IMR-90 (cell line): ENCODE results near the gene PARP16. TPM values are rescaled to one million over a fixed set of nuclear protein-coding genes. Genes with fewer than 3 reads are reported as not detected.

ENCODE experiments used
- ATAC-seq: fragments of 200-7000 bp; cut with Tn5 transposase; 2 replicates; pipeline ENCODE4 v1.9.1; 2020; ENCODE audit warnings: low read depth, mild to moderate bottlenecking, moderate library complexity
- BruUV-seq: library from RNA; stranded (reverse); fragments of 400-500 nt; replicated peaks from 2 replicates; lab custom pipeline; 2021; lab: Mats Ljungman, UMichigan
- CTCF ChIA-PET: fragments of 300-600 bp; formaldehyde crosslinking; extraction: SDS; loops from one replicate; lab custom pipeline; 2021; ENCODE audit warnings: antibody characterized with exemption; lab: Yijun Ruan, JAX
- POLR2A ChIA-PET: fragments of 300-600 bp; sonication (Branson Sonifier 250); formaldehyde crosslinking; loops from one replicate; lab custom pipeline; 2022; ENCODE audit warnings: antibody characterized with exemption; ENCODE audit not compliant: unreplicated experiment; lab: Charles Lee
- DNase-seq: peaks from one replicate; pipeline ENCODE4 v3.0.0; 2013
- H2AFZ ChIP-seq: replicated peaks from 2 replicates; pipeline ENCODE3; 2013; ENCODE audit warnings: low read length, mild to moderate bottlenecking; ENCODE audit not compliant: poor library complexity
- H2AK5ac ChIP-seq: 2 replicates; pipeline ENCODE4 v1.6.1; 2013; ENCODE audit warnings: low read depth, low read length, inconsistent platforms
- H2AK9ac ChIP-seq: replicated peaks from 2 replicates; pipeline ENCODE3; 2013; ENCODE audit warnings: mild to moderate bottlenecking, low read depth, low read length, moderate library complexity; ENCODE audit not compliant: poor library complexity
- H2BK120ac ChIP-seq: 2 replicates; pipeline ENCODE4 v1.6.1; 2013; ENCODE audit warnings: low read depth, low read length, inconsistent platforms
- H2BK15ac ChIP-seq: 3 replicates; pipeline ENCODE4 v1.6.1; 2013; ENCODE audit warnings: low read depth, low read length, inconsistent platforms
- H2BK20ac ChIP-seq: 2 replicates; pipeline ENCODE4 v1.6.1; 2013; ENCODE audit warnings: low read depth, mild to moderate bottlenecking, inconsistent platforms, low read length, moderate library complexity
- H2BK5ac ChIP-seq: 2 replicates; pipeline ENCODE4 v1.6.1; 2013; ENCODE audit warnings: mild to moderate bottlenecking, low read depth, low read length, inconsistent platforms; ENCODE audit not compliant: poor library complexity, severe bottlenecking
- H3K14ac ChIP-seq: replicated peaks from 2 replicates; pipeline ENCODE4 v1.6.1; 2013; ENCODE audit warnings: low read depth, low read length, inconsistent platforms
- H3K18ac ChIP-seq: 2 replicates; pipeline ENCODE4 v1.6.1; 2013; ENCODE audit warnings: low read depth, low read length, control low read depth
- H3K23ac ChIP-seq: 2 replicates; pipeline ENCODE4 v1.6.1; 2013; ENCODE audit warnings: low read depth, low read length, inconsistent platforms
- H3K27ac ChIP-seq: 2 replicates; pipeline ENCODE4 v1.5.1; 2013; ENCODE audit warnings: mild to moderate bottlenecking, control low read depth, low read length; ENCODE audit not compliant: insufficient read depth
- H3K27me3 ChIP-seq: 2 replicates; pipeline ENCODE4 v1.6.1; 2013; ENCODE audit warnings: low read length; ENCODE audit not compliant: control insufficient read depth, insufficient read depth
- H3K36me3 ChIP-seq: 2 replicates; pipeline ENCODE4 v1.6.1; 2013; ENCODE audit warnings: low read length, mixed read lengths; ENCODE audit not compliant: control insufficient read depth, insufficient read depth
- H3K4ac ChIP-seq: 2 replicates; pipeline ENCODE4 v1.6.1; 2013; ENCODE audit warnings: low read depth, low read length, inconsistent platforms
- H3K4me1 ChIP-seq: 2 replicates; pipeline ENCODE4 v1.6.1; 2013; ENCODE audit warnings: low read length, mixed read lengths; ENCODE audit not compliant: control insufficient read depth, insufficient read depth
- H3K4me2 ChIP-seq: 2 replicates; pipeline ENCODE4 v1.6.1; 2013; ENCODE audit warnings: low read depth, mild to moderate bottlenecking, control low read depth, low read length, moderate library complexity
- H3K4me3 ChIP-seq: 2 replicates; pipeline ENCODE4 v1.5.1; 2013; ENCODE audit warnings: low read depth, mild to moderate bottlenecking, control low read depth, low read length, moderate library complexity; ENCODE audit not compliant: insufficient read depth
- H3K56ac ChIP-seq: 2 replicates; pipeline ENCODE4 v1.6.1; 2013; ENCODE audit warnings: low read length, inconsistent platforms; ENCODE audit not compliant: insufficient read depth; ENCODE audit errors: extremely low read depth
- H3K79me1 ChIP-seq, 2 experiments: 2 replicates each; pipeline ENCODE4 v1.6.1; 2013; ENCODE audit warnings: low read length in 2 of 2, inconsistent platforms in 1 of 2, low read depth in 1 of 2
- H3K9ac ChIP-seq: 2 replicates; pipeline ENCODE4 v1.6.1; 2013; ENCODE audit warnings: low read depth, low read length, control low read depth
- H3K9me1 ChIP-seq: 2 replicates; pipeline ENCODE4 v1.6.1; 2013; ENCODE audit warnings: low read length, inconsistent platforms; ENCODE audit not compliant: insufficient read depth
- H3K9me3 ChIP-seq: 2 replicates; pipeline ENCODE4 v1.6.1; 2013; ENCODE audit warnings: low read length; ENCODE audit not compliant: control insufficient read depth, insufficient read depth
- H4K20me1 ChIP-seq: 2 replicates; pipeline ENCODE4 v1.6.1; 2013; ENCODE audit warnings: low read length, inconsistent platforms; ENCODE audit not compliant: insufficient read depth
- H4K5ac ChIP-seq: 2 replicates; pipeline ENCODE4 v1.6.1; 2013; ENCODE audit warnings: mild to moderate bottlenecking, low read depth, low read length, control low read depth
- H4K8ac ChIP-seq, 2 experiments: 2 replicates each; pipeline ENCODE4 v1.6.1; 2013; ENCODE audit warnings: low read depth in 2 of 2, low read length in 2 of 2, control low read depth in 1 of 2, inconsistent platforms in 1 of 2
- H4K91ac ChIP-seq: 2 replicates; pipeline ENCODE4 v1.6.1; 2013; ENCODE audit warnings: low read depth, low read length, inconsistent platforms; ENCODE audit not compliant: insufficient read depth
- BHLHE40 ChIP-seq: fragments of 150-350 bp; IDR thresholded peaks from 2 replicates; pipeline ENCODE4 v1.6.1; 2016; ENCODE audit warnings: mild to moderate bottlenecking, low read depth, low read length
- CHD1 ChIP-seq: IDR thresholded peaks from 2 replicates; pipeline ENCODE4 v1.6.1; 2012; ENCODE audit warnings: low read depth, low read length, improper control_type of control experiment
- MAFK ChIP-seq: IDR thresholded peaks from 2 replicates; pipeline ENCODE4 v1.6.1; 2012; ENCODE audit warnings: low read depth, low read length, improper control_type of control experiment
- NFE2L2 ChIP-seq: fragments of 150-350 bp; IDR thresholded peaks from 2 replicates; pipeline ENCODE4 v1.6.1; 2016; ENCODE audit warnings: low read depth, mild to moderate bottlenecking, low read length
- POLR2A ChIP-seq: IDR thresholded peaks from 2 replicates; pipeline ENCODE4 v1.6.1; 2012; ENCODE audit warnings: mild to moderate bottlenecking, low read depth, low read length
- SMC3 ChIP-seq: fragments of 150-350 bp; IDR thresholded peaks from 2 replicates; pipeline ENCODE4 v1.6.1; 2016; ENCODE audit warnings: low read depth, mild to moderate bottlenecking, antibody characterized with exemption, low read length, moderate library complexity
- WGBS, 2 experiments: methylation state at CpG; one replicate each; pipeline versions ENCODE4 v1.1.5 to v1.1.7; 2013; ENCODE audit warnings: missing lambda C conversion rate in 2 of 2; ENCODE audit not compliant: insufficient read length in 1 of 2; ENCODE audit errors: extremely low coverage in 2 of 2; 5-methylcytosine and 5-hydroxymethylcytosine counted together
- dilution Hi-C: fragments of 300-500 bp; cut with HindIII; formaldehyde crosslinking; loops from one replicate; pipeline ENCODE4 v1.14.3; 2018; ENCODE audit warnings: low sequenced_read_pairs; ENCODE audit not compliant: unreplicated experiment
- in situ Hi-C: fragments of 300-500 bp; cut with MboI; formaldehyde crosslinking; loops from 3 replicates; pipeline ENCODE4 v1.14.3; 2019; ENCODE audit warnings: low sequenced_read_pairs, inconsistent platforms, mixed read lengths
- intact Hi-C: fragments of 100-400 bp; cut with micrococcal nuclease; formaldehyde crosslinking; loops from 2 replicates; pipeline ENCODE4 v1.10.0; 2022
- polyA plus RNA-seq, 3 experiments: library from polyadenylated mRNA; depleted of rRNA; stranded (reverse); fragments of >200 nt; gene quantifications; 2 replicates each; pipeline ENCODE4 v1.2.3, GENCODE V29; 2012; ENCODE audit warnings: low replicate concordance in 1 of 3
- total RNA-seq: library from RNA; depleted of rRNA; stranded (reverse); fragments of >200 nt; gene quantifications from 2 replicates; pipeline ENCODE4 v1.2.3, GENCODE V29; 2012

PARP16 gene
- total and polyA plus RNA-seq, 2 of the 4 experiments (the other 2 are of a cell fraction), result 1.3 to 5.0 TPM

DNA sequence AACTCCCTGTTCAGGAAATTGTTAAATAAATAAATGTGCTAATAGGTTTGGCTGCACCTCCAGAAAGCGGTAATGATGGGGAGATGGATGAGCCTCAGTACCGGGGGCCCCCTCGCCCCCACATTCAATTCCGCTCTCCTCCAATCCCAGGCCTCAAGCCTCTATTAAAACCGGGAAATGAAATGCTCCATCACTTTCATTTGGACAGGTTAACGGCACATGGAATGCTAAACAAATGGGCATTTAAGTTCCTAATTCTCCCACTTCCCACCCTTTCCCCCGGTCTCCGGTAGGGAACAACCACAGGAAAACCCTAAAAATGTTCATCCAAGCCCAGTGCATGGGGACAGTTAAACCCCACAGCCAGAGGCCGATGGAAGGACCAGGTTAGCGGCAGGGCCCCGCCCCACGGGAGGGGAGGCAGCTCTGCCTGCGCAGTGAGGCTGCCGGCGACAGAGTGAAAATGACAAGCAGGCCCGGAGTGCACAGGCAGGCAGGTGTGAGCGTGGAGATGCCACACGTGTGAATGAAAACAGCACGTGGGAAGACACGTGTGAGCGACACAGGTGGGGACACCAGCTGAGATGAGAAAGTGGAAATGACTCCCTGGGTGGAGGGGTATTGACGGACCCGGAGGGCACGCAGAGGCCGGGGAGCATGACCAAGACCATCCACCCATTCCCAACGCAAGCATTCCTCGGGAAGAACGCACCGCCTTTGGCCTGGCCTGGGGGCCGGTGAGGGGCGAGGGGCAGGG is 45.9 kb upstream of the PARP16 start:
- BruUV-seq, result no TSS peak
- H3K4me3 ChIP-seq, result no peak overlapping the region
- H3K4me2 ChIP-seq, result no peak overlapping the region
- WGBS, 2 experiments, result 71% methylated on average over 9 of the region's 31 CpGs; no CpG with 5 or more reads in 1 of the 2 experiments
- no peak overlapping the region for H2BK5ac ChIP-seq
- H3K79me1 ChIP-seq, result no peaks in the 10 kb centered on the region
- H2BK120ac ChIP-seq, result no peak overlapping the region
- H3K36me3 ChIP-seq, result no peaks in the 10 kb centered on the region
- no peaks in the 10 kb centered on the region for H3K4me1 ChIP-seq
- TF ChIP-seq POLR2A (no peak), BHLHE40 (no peak), MAFK (no peak), CHD1 (no peak), SMC3 (no peak), NFE2L2 (no peak)
- no peak overlapping the region for H4K5ac ChIP-seq
- H3K27ac ChIP-seq, result no peak overlapping the region
- H2BK15ac ChIP-seq, result no peak overlapping the region
- H3K23ac ChIP-seq, result no peak overlapping the region
- H3K56ac ChIP-seq, result no peak overlapping the region
- DNase-seq (no peak), ATAC-seq (no peak)
- in situ Hi-C loops (no loop called here), intact Hi-C loops (no loop called here), dilution Hi-C loops (no loop called here)
- no peak overlapping the region for H2AFZ ChIP-seq
- peaks cover 52% of the 10 kb centered on the region for H3K27me3 ChIP-seq
- no peak overlapping the region for H3K18ac ChIP-seq
- no peak overlapping the region for H2BK20ac ChIP-seq
- no peak overlapping the region for H3K14ac ChIP-seq
- H3K4ac ChIP-seq, result no peak overlapping the region
- H3K9me1 ChIP-seq, result no peaks in the 10 kb centered on the region
- no peak overlapping the region for H4K8ac ChIP-seq
- no peaks in the 10 kb centered on the region for H3K9me3 ChIP-seq
- no peak overlapping the region for H2AK5ac ChIP-seq
- H3K9ac ChIP-seq, result no peak overlapping the region
- H4K91ac ChIP-seq, result no peak overlapping the region
- H4K20me1 ChIP-seq, result no peaks in the 10 kb centered on the region
- ChIA-PET POLR2A (no interaction called here), CTCF (no interaction called here)
- peak overlapping the region; percentile 61 for H2AK9ac ChIP-seq
